AG08395 (cell line): ENCODE data around the gene LSG1.
A peak's percentile ranks its signal among the peaks of the same experiment; 100 is the strongest.

Experiments
- DNase-seq: peaks from one replicate; pipeline ENCODE4 v3.0.0; 2012; ENCODE audit warnings: mixed read lengths, low spot score

The LSG1 gene

GRCh38 chr3:194671900-194672808 lies at the start of gene LSG1:
TSS of gene LSG1 (minus strand) at chr3:194672191. CDS start at chr3:194672162, 29 bp downstream.
- DNase-seq = peak; percentile 93

- no peak for DNase-seq
These were observed 48.1 kb upstream of the LSG1 start for GRCh38 chr3:194720048-194720447.

GRCh38 chr3:194718079-194718478 lies 46.1 kb upstream of the LSG1 start:
- no peak for DNase-seq

GRCh38 chr3:194715022-194715800 lies 43.2 kb upstream of the LSG1 start:
- DNase-seq = no peak

- DNase-seq = no peak
These were observed 42.6 kb upstream of the LSG1 start for GRCh38 chr3:194714564-194714963.

GRCh38 chr3:194714137-194714455 lies 42.1 kb upstream of the LSG1 start:
- DNase-seq = no peak

GRCh38 chr3:194713299-194714136 lies 41.5 kb upstream of the LSG1 start:
- DNase-seq = no peak

- DNase-seq = peak; percentile 58
These were observed 39.9 kb upstream of the LSG1 start for GRCh38 chr3:194711913-194712312.

GRCh38 chr3:194711286-194711685 lies 39.3 kb upstream of the LSG1 start:
- no peak for DNase-seq

- DNase-seq = no peak
These were observed 35.2 kb upstream of the LSG1 start for GRCh38 chr3:194707147-194707540.

GRCh38 chr3:194705761-194706160 lies 33.8 kb upstream of the LSG1 start:
- DNase-seq = no peak

GRCh38 chr3:194705227-194705626 lies 33.2 kb upstream of the LSG1 start:
- no peak for DNase-seq

- DNase-seq = no peak
These were observed 30.6 kb upstream of the LSG1 start for GRCh38 chr3:194702545-194702944.

GRCh38 chr3:194696702-194697101 lies 24.7 kb upstream of the LSG1 start:
- DNase-seq = no peak

- DNase-seq = no peak
These were observed 19.7 kb upstream of the LSG1 start for GRCh38 chr3:194691481-194692283.

- no peak for DNase-seq
These were observed 18.7 kb upstream of the LSG1 start for GRCh38 chr3:194690501-194691372.

- DNase-seq = peak; percentile 63
These were observed 17.5 kb upstream of the LSG1 start for GRCh38 chr3:194689493-194689944.

GRCh38 chr3:194688946-194689345 lies 17.0 kb upstream of the LSG1 start:
- DNase-seq = no peak

- no peak for DNase-seq
These were observed 16.3 kb upstream of the LSG1 start for GRCh38 chr3:194688200-194688740.

- DNase-seq = peak; percentile 53
These were observed 15.7 kb upstream of the LSG1 start for GRCh38 chr3:194687638-194688199.
